GM13977 (cell line): ENCODE data around the gene MGRN1.

ENCODE experiments used
- DNase-seq: peaks from one replicate; pipeline ENCODE4 v3.0.0; 2012; ENCODE audit warnings: low spot score
- in situ Hi-C: fragments of 300-500 bp; cut with MboI; formaldehyde crosslinking; loops from one replicate; pipeline ENCODE4 v1.12.0; 2022; ENCODE audit warnings: low sequenced_read_pairs, low pct_unique_long_range_greater_than_20kb, mixed read lengths, inconsistent platforms; ENCODE audit not compliant: unreplicated experiment
- TF ChIP-seq, protein P1 (sequence below): IDR thresholded peaks from 2 replicates; pipeline ENCODE4 v1.5.1; 2012; ENCODE audit warnings: mild to moderate bottlenecking, control low read depth; ENCODE audit not compliant: insufficient read depth; ENCODE audit errors: extremely low read depth, missing control alignments

Gene MGRN1

DNA sequence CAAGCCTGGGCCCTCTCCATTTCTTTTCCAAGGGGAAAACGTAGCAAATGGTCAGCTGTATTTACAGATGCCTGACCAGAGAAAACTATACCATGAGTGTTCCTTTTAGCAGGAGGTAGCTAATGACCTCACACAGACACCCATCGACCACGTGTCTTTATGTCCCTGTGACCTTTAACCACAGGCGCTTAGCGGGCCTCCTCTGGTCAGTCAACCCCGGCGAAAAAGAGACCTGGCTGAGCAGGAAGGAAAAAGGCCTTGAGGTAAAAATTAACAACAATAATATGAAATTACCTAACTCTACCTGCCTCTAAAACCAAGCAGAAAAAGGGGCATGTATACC, 77.8 kb downstream of the MGRN1 start:
- DNase-seq, result no peak
- TF ChIP-seq, protein P1, sequence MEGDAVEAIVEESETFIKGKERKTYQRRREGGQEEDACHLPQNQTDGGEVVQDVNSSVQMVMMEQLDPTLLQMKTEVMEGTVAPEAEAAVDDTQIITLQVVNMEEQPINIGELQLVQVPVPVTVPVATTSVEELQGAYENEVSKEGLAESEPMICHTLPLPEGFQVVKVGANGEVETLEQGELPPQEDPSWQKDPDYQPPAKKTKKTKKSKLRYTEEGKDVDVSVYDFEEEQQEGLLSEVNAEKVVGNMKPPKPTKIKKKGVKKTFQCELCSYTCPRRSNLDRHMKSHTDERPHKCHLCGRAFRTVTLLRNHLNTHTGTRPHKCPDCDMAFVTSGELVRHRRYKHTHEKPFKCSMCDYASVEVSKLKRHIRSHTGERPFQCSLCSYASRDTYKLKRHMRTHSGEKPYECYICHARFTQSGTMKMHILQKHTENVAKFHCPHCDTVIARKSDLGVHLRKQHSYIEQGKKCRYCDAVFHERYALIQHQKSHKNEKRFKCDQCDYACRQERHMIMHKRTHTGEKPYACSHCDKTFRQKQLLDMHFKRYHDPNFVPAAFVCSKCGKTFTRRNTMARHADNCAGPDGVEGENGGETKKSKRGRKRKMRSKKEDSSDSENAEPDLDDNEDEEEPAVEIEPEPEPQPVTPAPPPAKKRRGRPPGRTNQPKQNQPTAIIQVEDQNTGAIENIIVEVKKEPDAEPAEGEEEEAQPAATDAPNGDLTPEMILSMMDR, result no peak
- in situ Hi-C loops, result no loop called here

DNA sequence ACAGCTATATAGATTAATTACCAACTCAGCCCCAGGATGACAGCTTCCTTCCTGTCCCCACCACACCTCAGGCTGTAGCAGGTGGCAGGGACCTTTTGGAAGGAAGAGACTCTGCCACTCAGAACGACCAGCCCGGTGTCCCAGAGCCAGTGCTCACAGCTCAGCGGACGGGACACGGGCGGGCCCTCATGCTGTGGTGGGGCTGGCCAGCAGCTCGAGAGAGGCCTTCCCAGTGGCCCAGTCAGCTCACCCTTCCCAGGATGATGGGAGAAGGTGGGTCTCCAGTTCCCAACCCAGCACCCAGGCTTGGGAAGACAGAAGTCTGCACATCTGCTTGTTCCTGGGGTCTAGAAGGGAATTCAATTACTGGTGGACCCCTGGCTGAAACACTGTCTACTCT, 79.3 kb downstream of the MGRN1 start:
- DNase-seq, result no peak
- in situ Hi-C loops, result no loop called here

DNA sequence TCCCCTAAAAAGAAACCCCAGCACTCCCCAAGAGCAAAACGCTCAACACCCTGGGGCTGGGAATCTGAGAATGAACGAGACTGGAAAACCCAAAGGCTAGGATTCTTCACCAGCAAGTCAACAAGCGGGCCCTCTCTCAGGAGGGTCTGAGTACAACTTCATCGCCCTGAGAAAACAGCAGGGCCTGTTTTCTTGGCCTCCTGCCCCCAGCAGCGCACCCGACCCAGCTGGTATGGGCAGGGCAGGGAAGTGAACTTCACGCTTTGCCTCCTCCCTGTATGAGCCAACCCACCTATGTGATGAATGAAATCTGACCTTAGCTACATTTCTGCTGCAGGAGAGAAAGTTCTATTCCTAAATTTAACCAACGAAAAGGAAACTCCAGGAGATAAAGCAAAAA, 79.9 kb downstream of the MGRN1 start:
- no peak for DNase-seq
- TF ChIP-seq, protein P1, result no peak
- in situ Hi-C loops, result no loop called here

More for the DNA sequence above, 79.3 kb downstream of the MGRN1 start:
- TF ChIP-seq, protein P1, result no peak

DNA sequence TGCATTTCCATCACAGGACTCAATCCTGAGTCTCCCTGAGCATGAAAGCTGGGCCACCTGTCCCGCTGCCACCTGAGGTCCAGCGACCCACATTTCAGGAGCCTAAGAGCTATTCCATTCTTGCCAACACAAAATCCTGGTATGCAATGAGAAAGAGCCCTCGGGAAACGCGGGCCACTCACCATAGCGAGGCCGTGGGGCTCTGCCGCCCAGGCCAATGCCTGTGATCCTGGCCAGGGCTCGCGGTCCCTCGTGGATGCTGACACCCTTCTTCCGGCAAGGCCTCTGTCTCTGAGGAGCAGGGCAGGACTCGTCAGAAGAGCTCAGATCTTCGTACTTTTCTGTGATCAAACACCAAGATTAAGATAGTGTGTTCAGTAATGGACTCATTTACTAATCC, 80.3 kb downstream of the MGRN1 start:
- in situ Hi-C loops, result no loop called here
- DNase-seq, result no peak
- TF ChIP-seq, protein P1, result no peak

DNA sequence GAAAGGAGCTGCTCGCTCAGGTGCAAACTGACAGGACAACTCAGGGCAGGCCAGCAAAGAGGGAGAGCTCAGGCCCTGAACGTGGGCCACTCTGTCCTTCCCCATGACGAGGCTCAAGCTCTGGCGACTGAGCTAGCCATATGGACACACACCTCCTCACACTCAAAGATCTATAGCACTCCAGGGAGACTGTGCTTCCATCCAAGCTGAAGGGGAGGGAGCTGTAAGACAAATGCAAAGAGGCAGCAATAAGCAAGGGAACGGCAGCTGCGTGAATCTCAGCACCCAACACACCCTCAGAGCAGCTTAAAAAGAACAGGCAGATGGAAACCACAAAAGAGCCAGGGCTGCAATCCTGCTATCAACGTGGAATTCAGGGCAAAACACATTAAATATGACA, 82.2 kb downstream of the MGRN1 start:
- TF ChIP-seq, protein P1, result no peak
- in situ Hi-C loops, result no loop called here
- no peak for DNase-seq

DNA sequence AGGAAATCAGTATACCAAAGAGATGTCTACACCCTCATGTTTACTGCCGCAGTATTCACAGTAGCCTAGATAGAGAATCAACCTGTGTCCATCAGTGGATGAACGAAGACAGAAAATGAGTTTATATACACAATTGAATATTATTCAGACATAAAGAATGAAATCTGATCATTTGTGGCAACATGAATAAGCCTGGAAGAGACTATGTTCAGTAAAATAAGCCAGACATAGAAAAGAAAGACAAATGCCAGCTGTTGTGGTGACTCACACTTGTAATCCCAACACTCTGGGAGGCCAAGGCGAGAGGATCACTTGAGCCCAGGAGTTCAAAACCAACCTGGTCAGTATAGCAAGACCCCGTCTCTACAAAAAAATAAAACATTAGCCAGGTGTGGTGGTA, 84.9 kb downstream of the MGRN1 start:
- DNase-seq, result no peak
- TF ChIP-seq, protein P1, result no peak
- in situ Hi-C loops, result no loop called here
